NCI-H2081 (cell line): ENCODE results near the gene SOX10.
A peak's percentile ranks its signal among the peaks of the same experiment; 100 is the strongest.
"Not testable (repeated sequence)": the region's sequence is repeated elsewhere in the genome, so short reads cannot be mapped to it uniquely, and the experiment has no call there.

Experiments used
- DNase-seq, 2 experiments: peaks; one replicate each; lab custom pipeline; 2025; lab: John Stamatoyannopoulos, UW

SOX10 gene

DNA sequence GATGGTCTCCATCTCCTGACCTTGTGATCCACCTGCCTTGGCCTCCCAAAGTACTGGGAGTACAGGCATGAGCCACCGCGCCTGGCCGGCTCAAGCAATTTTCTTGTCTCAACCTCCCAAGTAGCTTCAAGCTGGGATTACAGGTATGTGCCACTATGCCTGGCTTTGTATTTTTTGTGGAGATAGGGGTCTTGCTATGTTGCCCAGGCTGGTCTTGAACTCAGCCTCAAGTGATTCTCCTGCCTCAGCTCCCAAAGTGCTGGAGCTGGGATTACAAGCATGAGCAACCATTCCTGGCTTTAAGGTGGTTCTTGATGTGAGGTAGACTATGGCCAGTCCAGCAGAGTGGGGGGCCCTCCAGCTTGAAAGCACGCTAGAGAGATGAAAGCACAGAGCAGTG, 23.3 kb downstream of the SOX10 start:
- no peak for DNase-seq

DNA sequence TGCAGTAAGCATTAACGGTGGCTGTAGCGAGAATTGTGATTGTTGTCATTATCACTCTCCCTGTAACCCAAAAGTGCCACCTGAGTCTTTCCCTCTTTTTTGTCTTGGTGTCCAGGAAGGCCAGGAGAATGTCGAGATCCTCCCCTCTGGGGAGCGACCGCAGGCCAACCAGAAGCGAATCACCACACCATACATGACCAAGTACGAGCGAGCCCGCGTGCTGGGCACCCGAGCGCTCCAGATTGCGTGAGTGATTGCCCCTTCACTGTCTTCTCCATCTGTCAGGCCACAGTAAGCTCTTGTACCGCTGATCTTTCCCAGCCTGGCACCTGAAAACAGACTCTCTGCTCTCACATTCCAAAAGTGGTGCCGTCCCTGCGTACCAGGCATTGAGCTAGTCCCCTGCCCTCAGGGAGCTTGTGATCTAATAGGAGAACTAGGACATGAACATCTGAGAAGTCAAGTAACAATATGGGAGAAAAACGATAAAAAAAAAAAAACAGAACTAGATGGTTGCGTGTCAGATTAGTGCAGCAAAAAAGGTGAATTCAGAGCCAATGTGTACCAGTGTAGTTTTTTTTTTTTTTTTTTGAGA, 25.0 kb downstream of the SOX10 start:
- no peak for DNase-seq

DNA sequence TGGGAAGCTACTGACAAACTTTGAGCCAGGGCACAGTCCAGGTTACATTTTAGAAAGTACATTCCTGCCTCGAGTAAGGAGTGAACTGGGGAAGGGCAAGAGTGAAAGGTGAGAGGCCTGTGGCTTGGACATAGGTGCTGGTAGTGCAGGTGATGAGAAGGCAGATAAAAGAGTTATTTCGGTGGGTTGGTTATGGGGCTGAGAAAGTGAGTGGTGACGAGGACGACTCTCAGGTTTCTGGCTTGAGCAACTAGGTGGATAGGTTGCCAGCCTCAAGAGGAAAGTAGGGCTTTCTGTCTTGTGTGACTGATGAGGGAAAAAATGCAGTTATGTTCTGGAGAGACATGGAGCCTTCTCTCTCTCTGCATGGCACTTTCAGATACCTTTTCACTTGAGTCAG, 27.1 kb downstream of the SOX10 start:
- DNase-seq, result no peak

GRCh38 chr22:37955825-37956397, 28.4 kb downstream of the SOX10 start:
- not testable (repeated sequence) for DNase-seq

DNA sequence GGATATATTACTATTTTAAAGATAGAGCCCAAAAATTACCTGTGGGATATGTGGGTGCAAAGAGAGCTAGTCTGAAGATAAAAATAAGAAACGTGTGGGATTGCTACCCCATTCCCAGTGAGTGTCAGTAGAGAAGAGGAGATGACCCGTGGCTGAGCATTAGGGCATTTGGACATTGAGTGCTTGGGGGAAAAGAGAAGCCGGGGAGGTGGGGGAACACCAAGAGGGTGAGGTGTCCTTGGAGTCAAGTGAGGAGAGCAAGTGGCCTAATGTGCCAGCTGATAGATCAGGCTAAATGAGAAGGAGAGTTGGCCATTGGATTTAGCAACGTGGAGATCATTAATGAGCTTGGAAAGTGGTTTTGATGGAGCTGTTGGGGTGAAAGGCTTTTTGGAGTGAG, 29.7 kb downstream of the SOX10 start:
- no peak for DNase-seq

- peak; percentile 91 to 92 for DNase-seq
Observed at GRCh38 chr22:37953437-37954179, 30.7 kb downstream of the SOX10 start, which contains the start of the genes C22orf23 and POLR2F. C22orf23 (minus strand) TSS chr22:37953601; CDS start chr22:37953149, 452 bp downstream. POLR2F (plus strand) TSS chr22:37953699; CDS start chr22:37953788, 89 bp downstream.

GRCh38 chr22:37953062-37953436, 31.3 kb downstream of the SOX10 start:
- no peak for DNase-seq

DNA sequence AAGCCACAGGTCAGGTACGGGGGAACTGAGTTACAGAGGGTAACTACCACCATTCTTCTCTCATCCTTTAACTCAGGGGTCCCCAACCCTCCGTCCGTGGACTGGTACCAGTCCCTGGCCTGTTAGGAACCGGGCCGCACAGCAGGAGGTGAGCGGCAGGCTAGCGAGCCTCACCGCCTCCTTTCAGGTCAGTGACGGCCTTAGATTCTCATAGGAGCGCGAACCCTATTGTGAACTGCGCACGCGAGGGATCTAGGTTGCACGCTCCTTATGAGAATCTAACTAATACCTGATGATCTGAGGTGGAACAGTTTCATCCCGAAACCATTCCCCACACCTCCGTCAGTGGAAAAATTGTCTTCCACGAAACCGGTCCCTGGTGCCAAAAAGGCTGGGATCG, 31.7 kb downstream of the SOX10 start:
- not testable (repeated sequence) for DNase-seq

DNA sequence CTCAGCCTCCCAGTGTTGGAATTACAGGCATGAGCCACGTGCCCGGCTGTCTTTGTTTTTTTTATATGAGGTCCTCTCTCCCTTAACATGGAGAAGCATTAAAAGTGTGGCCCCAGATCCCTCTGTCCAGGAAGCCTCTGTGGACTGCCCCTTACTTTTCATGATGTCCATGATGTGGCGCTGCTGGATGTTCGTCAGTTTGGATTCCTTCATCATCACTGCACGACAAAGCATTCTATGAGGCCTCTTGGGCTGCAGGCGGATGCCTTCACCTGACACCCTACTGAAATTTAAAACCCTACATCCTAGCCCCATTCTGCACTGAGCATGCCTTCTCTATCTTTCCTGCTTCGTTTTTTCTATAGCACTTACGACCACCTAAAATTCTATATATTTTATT, 33.0 kb downstream of the SOX10 start:
- no peak for DNase-seq

GRCh38 chr22:37947142-37947795, 37.1 kb downstream of the SOX10 start:
- DNase-seq, result not testable (repeated sequence)

GRCh38 chr22:37944423-37944822, 39.9 kb downstream of the SOX10 start:
- not testable (repeated sequence) for DNase-seq

- DNase-seq, result no peak
Observed at GRCh38 chr22:37943825-37944198, 40.5 kb downstream of the SOX10 start.

DNA sequence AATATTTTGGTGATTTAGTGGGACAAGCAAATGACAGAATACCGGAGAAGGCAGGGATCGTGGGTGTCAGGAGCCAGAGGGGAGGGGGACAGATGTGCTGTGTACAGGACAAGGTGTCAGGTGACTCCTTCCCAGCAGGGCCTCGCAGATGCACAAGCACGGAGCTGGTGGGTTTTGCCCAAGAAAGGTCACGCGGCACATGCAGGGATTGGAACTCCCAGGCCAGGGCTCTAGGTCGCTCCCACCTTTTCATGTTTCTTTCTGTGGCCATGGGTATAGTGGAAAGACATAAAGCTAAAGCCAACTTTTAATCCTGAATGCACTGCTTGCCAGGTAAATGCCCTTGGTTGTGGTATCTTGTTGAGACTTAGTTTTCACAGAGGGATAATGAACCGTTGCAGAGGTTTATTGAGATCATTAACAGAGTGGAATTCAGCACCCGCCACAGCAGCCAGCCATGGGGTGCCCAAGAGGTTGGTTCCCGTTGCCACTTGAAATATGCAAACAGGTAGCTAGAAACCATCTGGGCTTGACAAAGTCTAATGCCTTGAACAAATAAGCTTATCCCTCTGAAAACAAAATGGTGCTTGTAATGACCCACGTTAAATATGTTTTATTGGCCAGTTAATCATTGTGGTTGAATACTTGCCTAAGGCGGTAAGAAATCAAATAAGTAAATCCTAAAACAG, 41.1 kb downstream of the SOX10 start:
- DNase-seq, result no peak

- DNase-seq, result no peak
Observed at GRCh38 chr22:37942133-37942532, 42.2 kb downstream of the SOX10 start.

- no peak for DNase-seq
Observed at GRCh38 chr22:37940698-37941376, 43.5 kb downstream of the SOX10 start.

GRCh38 chr22:37933711-37934376, 50.5 kb downstream of the SOX10 start:
- peak; percentile 50 to 58 for DNase-seq

- no peak for DNase-seq
Observed at GRCh38 chr22:37932821-37933578, 51.4 kb downstream of the SOX10 start.

DNA sequence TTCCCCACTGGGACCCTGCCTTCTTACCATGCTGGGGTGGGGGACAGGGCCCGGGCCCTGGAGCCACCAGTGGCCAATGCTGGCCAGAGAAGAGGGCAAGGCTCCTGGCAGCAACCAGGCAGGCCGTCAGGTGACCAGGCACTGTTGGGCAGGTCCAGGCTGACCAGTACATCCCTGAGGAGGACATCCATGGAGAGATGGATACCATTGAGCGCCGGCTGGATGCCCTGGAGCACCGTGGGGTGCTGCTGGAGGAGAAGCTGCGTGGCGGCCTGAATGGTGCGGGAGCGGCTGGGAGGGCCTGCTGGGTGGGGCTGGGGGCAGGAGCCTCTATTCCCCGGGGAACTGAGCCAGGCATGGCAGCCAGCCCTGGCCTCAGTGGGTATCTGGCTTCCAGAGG, 52.0 kb downstream of the SOX10 start:
- DNase-seq, result no peak

GRCh38 chr22:37931893-37932389, 52.4 kb downstream of the SOX10 start:
- no peak for DNase-seq

DNA sequence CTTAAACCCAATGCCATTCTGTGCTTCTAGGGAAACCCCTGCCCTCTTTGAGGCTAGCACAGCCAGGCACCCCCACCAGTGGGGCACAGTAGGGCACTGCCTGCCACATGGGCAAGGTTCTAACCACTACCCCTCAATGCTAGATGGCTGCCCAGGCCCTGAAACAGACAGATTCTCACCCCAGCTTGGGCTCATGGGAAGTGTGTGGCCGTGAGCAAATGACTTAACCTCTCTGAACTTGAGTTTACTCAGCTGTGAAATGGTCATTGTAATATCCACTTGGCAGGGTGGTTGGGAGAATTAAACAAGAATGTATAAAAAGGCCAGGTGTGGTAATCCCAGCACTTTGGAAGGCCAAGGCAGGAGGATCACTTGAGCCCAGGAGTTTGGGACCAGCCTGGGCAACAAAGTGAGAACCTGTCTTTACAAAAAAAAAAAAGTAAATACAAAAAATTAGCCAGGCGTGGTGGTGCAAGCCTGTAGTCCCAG, 53.4 kb downstream of the SOX10 start:
- no peak for DNase-seq
